Prostate gland (tissue), 2 donors: ENCODE results near the gene CCDC39.
"Not testable (repeated sequence)": the region's sequence is repeated elsewhere in the genome, so short reads cannot be mapped to it uniquely, and the experiment has no call there.

Experiments
- POLR2A ChIP-seq: fragments of 450-650 bp; IDR thresholded peaks from one replicate; pipeline ENCODE4 v1.6.1; 2016; ENCODE audit warnings: antibody characterized with exemption, mild to moderate bottlenecking
- TF ChIP-seq, protein P1 (sequence below), 4 experiments: fragments of 200-600 bp in 2 of 4; fragments of 450-650 bp in 2 of 4; sonication (generic) in 2 of 4; IDR thresholded peaks; 1 replicate in 3 of 4; 2 replicates in 1 of 4; pipeline ENCODE4 v1.5.1; 2016 to 2019; ENCODE audit warnings: antibody characterized with exemption in 4 of 4, mild to moderate bottlenecking in 2 of 4, moderate library complexity in 2 of 4

DNA sequence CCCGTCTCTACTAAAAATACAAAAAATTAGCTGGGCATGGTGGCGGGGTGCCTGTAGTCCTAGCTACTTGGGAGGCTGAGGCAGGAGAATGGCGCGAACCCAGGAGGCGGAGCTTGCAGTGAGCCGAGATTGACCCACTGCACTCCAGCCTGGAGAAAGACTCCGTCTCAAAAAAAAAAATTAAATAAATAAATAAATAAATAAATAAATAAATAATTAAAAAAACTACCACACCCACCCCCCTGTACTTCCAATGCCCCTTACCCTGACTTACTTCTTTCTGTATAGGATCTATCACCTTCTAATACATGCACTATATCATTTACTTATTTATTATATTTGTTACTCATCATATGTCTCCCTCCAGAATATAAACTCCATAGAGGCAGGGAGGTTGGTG, 85.7 kb downstream of the CCDC39 start:
- TF ChIP-seq POLR2A, result not testable (repeated sequence)
- TF ChIP-seq, protein P1, sequence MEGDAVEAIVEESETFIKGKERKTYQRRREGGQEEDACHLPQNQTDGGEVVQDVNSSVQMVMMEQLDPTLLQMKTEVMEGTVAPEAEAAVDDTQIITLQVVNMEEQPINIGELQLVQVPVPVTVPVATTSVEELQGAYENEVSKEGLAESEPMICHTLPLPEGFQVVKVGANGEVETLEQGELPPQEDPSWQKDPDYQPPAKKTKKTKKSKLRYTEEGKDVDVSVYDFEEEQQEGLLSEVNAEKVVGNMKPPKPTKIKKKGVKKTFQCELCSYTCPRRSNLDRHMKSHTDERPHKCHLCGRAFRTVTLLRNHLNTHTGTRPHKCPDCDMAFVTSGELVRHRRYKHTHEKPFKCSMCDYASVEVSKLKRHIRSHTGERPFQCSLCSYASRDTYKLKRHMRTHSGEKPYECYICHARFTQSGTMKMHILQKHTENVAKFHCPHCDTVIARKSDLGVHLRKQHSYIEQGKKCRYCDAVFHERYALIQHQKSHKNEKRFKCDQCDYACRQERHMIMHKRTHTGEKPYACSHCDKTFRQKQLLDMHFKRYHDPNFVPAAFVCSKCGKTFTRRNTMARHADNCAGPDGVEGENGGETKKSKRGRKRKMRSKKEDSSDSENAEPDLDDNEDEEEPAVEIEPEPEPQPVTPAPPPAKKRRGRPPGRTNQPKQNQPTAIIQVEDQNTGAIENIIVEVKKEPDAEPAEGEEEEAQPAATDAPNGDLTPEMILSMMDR (IDR thresholded peaks at IDR 0.05), result not testable (repeated sequence)
